ENCODE measurements around the gene LRRFIP1. TPM values are rescaled to one million over a fixed set of nuclear protein-coding genes. Genes with fewer than 3 reads are reported as not detected.
A peak's percentile ranks its signal among the peaks of the same experiment; 100 is the strongest.

The LRRFIP1 gene
- total and polyA plus RNA-seq, 2 donors (not counting 3 experiments of a cell fraction or from before 2014, with no cell fraction given) = 39.2 to 179 TPM

- TSS peak; percentile 45 for BruUV-seq (replicated peaks)
- no peaks in the 10 kb centered on the region for H3K9me1 ChIP-seq (replicated peaks; ENCODE audit: control insufficient read depth, extremely low read depth, insufficient read depth, low read length)
- peak overlapping the region; percentile 67 for H3K4me2 ChIP-seq (ENCODE audit: insufficient read depth, low read length)
- peak overlapping the region; percentile 92 for H3K9ac ChIP-seq (replicated peaks; ENCODE audit: extremely low read depth, insufficient read depth, low read length)
- ChIA-PET POLR2A (no interaction called here), CTCF (interaction anchor here (0.8 to 3.2 kb wide), 9 partner anchors 10 to 130 kb away, joined by 3 to 17 read pairs (median 4); no protein-coding TSS in a partner anchor)
- no peaks in the 10 kb centered on the region for H4K20me1 ChIP-seq (replicated peaks; ENCODE audit: control insufficient read depth, extremely low read depth, insufficient read depth, low read length)
- TF ChIP-seq GATA2 (IDR thresholded peaks at IDR 0.05; ENCODE audit: insufficient read depth, insufficient read length, low read depth, low read length) = no peak
- TF ChIP-seq MYC (IDR thresholded peaks at IDR 0.05; ENCODE audit: low read depth, low read length) = no peak
- TF ChIP-seq FOS (IDR thresholded peaks at IDR 0.05; ENCODE audit: borderline replicate concordance, insufficient read depth, low read length) = no peak
- no peak for TF ChIP-seq CTCF (IDR thresholded peaks at IDR 0.05; ENCODE audit: extremely low read depth in 1 of 2, insufficient read depth in 1 of 2, low read depth in 1 of 2, low read length in 2 of 2)
- no peak for TF ChIP-seq JUN (IDR thresholded peaks at IDR 0.05; ENCODE audit: borderline replicate concordance, insufficient read depth, insufficient read length, low read depth)
- TF ChIP-seq EZH2 (IDR thresholded peaks at IDR 0.05; ENCODE audit: borderline replicate concordance, low read depth, low read length, severe bottlenecking) = no peak
- TF ChIP-seq POLR2AphosphoS5 (IDR thresholded peaks at IDR 0.05; ENCODE audit: insufficient read depth, low read depth, low read length) = no peak
- TF ChIP-seq, protein P1, sequence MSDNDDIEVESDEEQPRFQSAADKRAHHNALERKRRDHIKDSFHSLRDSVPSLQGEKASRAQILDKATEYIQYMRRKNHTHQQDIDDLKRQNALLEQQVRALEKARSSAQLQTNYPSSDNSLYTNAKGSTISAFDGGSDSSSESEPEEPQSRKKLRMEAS (IDR thresholded peaks at IDR 0.05; ENCODE audit: insufficient read depth, insufficient read length) = no peak
- no peak for TF ChIP-seq POLR2A (IDR thresholded peaks at IDR 0.05; ENCODE audit: low read depth, low read length)
- peak; percentile 50 for DNase-seq (ENCODE audit: low read depth, low spot score)
- H2AFZ ChIP-seq (ENCODE audit: low read depth, low read length) = peak overlapping the region; percentile 12
- H3K27ac ChIP-seq (ENCODE audit: insufficient read depth, low read depth, low read length) = peak overlapping the region; percentile 99
- H3K4me1 ChIP-seq (ENCODE audit: control insufficient read depth, extremely low read depth, insufficient read depth, low read length) = peaks cover 54% of the 10 kb centered on the region
- no peaks in the 10 kb centered on the region for H3K36me3 ChIP-seq (ENCODE audit: control insufficient read depth in 2 of 2, extremely low read depth in 1 of 2, insufficient read depth in 2 of 2, low read length in 2 of 2)
- intact Hi-C loops (cut with micrococcal nuclease) (loop anchor here (1.0 kb wide), 3 partner anchors 12 to 80 kb away; no protein-coding TSS in a partner anchor), dilution Hi-C loops (cut with MboI; ENCODE audit: extremely low pct_ligation_motif_present, low sequenced_read_pairs) (no loop called here)
- H3K9me3 ChIP-seq (replicated peaks; ENCODE audit: control insufficient read depth, insufficient read depth, low read length) = no peaks in the 10 kb centered on the region
- no peaks in the 10 kb centered on the region for H3K79me2 ChIP-seq (ENCODE audit: control insufficient read depth, insufficient read depth, low read length)
- peak; percentile 80 for FAIRE-seq
- H3K27me3 ChIP-seq (ENCODE audit: control insufficient read depth in 2 of 2, insufficient read depth in 2 of 2, low read length in 2 of 2) = no peaks in the 10 kb centered on the region
- no peak overlapping the region for H3K4me3 ChIP-seq (replicated peaks in 1 of 3; ENCODE audit: insufficient read depth in 1 of 3, low read depth in 1 of 3, low read length in 3 of 3)
Observed at GRCh38 chr2:237615631-237616249, 11.6 kb upstream of the LRRFIP1 start.

Data from endothelial cell of umbilical vein (primary cell).